Activated CD8-positive, alpha-beta memory T cell treated with anti-CD3 and anti-CD28 coated beads, Interleukin-2, amount 50 U/mL, for 48 hours (primary cell): ENCODE data around the gene DHCR7.

Experiments
- DNase-seq: peaks from one replicate; pipeline ENCODE4 v3.0.0-alpha.2; 2020

The DHCR7 gene

DNA sequence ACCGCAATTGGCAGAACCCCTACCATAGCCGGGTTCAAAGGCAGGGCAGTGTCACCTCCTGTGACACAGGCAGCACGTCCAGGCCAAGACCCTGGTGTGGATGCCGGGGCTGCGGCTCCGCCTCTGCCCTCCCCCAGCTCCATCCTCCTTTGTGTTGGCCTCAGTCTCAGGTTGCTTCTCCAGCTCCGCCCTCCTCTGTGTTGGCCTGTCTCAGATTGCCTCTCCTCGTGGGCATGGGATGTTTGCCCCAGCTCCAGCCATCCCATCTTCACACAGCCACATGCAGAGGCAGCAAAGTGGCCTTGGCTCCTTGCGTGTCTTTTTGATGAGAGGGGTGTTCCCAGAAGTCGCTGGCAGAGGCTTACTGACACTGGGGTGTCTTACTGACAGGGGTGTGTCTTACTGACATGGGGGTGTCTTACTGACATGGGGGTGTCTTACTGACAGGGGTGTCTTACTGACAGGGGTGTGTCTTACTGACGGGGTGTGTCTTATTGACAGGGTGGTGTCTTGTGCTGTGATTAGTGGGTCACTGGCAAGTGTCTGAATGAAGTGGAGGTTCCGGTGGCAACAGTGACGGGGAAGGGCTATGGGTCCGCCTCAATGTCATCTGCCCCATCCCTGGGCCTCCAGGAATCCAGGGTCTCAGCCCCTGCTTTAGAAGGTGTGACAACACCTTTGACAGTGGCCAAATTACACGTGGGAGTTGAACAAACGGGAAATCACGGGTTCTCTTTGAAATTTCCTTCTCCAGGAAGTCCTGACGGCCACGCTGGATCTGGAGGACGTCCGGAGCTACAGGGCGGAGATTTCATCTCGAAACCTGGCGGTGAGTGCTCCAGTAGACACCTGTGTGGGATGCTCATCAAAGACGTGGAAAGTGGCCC is 29.7 kb upstream of the DHCR7 start:
- DNase-seq, result no peak

DNA sequence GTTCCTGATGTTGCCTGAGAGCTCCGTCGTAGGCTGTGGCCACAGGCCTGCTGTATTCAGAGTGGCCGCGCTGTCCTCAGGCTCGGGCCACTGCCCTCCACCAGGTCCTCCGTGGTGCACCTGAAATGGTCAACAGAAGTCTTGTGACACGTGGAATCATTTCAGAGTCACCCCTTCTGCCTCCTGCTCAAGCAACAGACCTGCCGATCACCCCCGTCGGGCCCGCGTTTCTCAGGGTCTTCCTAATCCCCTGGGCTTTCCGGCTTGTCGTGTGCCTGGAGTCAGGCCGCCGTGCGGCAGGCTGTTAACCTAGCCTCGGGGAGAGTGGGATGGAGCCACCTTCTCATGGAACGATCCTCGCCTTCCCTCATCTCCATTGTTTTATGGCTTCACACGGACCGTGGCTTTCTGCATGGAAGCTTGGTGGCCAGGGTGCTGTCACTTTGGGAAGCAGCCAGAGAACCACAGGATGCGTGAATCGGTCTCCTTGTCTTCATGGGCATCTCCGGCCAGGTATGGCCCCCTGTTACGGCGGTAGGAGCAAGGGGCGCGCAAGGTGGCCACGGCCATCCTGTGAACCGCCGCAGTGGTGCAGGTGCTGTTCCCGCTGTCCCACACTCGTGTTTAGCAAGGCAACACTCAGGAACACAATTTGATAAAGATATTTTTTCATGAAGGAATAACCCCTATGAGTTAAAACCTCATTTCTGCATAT is 28.9 kb upstream of the DHCR7 start:
- DNase-seq, result no peak

DNA sequence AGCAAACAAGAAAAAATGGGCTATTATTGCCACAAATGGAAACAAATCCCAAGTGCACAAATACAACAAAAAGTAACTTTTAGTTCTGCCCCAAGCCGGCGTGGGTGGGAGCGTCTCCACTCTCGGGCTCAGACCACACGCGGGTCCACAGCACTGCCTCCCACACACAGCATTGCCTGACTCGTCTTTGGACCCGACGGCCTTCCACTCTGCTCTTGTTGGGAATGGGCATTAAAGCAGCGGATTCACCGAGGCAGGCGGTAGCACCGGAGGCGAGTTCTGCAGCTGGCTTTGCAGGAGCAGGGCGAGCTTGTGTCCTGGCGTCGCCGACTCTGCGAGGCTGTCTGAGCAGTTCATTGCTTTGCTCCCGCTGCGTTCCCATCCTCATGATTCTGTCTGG is 27.8 kb upstream of the DHCR7 start:
- no peak for DNase-seq

DNA sequence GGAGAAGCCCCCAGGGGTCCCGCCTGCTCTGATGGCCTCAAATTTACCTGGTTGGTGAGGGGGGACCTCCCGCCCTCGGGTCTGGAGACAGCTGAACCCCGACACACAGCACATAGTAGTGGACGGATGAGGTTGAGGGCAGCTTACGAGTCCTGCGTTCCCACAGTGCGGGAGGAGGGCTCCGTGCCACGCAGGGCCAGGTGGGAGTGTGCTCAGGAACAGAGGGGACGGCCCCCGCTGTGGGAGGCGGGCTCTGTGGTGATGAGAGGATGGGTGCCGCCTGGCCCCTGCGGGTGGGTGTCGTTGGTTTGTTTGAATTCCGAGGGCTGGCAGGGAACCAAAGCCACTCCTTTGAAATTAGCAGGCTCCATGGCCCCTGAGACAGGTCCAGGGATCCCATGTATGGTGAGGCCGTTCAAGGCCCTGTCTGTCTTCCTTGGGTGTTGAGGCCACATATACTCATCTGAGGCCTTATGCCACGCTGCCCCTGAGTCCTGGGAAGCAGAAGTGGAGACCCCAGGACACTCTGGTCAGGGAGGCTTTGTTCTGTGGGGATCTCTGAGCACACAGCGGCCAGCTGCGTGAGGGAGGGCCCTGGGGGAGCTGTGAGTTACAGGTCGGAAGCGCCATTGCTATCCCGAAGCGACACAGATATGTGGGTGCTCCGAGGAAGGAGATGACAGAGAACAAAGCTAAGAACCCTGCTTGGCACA is 26.7 kb upstream of the DHCR7 start:
- no peak for DNase-seq

DNA sequence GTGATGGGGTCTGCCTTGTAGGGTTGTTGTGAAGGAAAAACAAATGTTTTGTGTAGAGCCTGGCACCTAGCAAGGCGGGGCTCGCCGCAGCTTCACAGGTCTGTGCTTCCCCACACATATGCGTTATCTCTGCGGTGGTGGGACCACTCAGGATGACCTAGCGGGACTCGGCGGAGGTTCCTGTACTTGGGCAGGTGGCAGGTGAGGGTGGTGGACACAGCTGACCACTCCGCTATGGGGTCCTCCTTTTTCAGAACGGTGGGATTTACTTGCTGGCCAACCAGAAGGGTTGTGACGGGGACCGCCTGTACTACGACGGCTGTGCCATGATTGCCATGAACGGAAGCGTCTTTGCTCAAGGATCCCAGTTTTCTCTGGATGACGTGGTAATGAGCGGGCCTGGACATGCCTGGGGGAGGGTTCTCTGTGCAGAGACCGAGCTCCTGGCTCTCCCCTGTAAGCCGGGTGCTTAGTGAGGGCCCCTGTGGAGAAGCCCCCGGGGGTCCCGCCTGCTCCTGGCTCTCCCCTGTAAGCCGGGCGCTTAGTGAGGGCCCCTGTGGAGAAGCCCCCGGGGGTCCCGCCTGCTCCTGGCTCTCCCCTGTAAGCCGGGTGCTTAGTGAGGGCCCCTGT is 26.1 kb upstream of the DHCR7 start:
- DNase-seq, result no peak

DNA sequence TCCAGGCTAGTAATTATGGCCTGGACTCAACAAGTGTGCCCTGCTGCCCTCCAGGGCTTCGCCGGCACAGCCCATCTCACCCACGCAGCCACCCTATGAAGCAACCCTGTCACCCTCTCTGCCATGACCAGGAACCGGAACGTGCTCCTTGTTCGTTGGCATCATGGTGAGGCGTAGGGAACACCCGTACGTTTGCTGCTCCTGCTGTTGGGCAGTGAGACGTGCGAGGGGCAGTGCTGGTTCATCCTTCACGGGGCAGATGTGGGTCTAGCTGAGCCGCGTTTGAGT is 25.5 kb upstream of the DHCR7 start:
- no peak for DNase-seq

DNA sequence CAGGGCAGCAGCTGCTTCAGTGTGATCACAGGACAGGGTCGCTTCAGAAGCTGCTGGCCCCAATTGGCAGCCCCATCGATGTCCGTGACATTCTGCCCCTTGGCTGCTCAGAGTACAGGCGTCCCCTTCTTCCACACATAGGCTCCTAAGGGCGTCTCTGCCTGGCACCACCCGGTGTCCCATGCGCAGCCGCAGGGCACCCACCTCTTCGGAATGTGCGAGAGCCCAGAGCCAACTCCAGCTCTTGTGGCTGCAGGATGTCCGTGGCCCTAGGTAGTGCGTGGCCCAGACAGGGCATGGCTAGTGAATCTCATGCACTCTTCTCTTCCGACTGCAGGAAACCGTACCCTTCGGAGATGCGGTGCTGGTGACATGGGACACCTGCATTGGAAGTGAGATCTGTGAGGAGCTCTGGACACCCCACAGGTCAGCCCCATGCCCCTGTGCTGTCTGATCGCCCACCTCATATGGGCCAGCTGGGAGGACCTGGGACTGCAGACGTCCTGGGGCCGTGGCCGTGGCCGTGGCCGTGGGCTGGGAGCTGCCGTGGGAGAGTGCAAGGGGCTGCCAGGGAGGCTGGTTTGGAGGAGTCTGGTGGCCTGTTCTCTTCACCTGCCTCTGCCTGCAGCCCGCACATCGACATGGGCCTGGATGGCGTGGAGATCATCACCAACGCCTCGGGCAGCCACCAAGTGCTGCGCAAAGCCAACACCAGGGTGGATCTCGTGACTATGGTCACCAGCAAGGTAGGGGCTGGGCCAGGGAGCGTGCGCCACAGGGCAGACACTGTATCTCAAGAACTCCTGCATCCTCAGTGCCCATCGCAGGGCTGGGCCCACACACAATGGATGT is 25.0 kb upstream of the DHCR7 start:
- no peak for DNase-seq

DNA sequence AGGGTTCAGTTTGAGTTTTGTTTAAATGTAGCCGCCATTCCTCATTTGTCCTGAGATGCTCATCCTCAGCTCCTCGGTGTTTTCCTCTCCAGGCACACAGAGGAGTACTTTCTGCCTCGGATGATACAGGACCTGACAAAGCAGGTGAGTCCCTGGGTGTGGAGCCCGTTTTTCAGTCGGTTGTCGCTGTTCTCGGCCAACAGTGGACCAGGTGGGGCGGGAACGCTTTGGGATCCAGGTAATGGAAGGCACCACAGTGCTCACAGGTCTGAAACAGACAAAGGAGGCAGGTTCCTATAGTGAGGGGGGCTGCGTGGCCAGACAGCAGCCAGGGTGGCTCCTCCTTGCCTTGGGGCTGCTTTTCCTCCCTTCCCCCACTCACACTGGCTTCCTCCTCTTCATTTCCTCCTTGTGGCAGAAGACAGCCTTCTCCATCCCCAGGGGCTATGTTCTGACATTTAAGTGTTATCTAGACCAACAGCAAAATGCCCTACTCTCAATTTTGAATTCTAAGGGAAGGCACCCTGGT is 24.2 kb upstream of the DHCR7 start:
- no peak for DNase-seq

DNA sequence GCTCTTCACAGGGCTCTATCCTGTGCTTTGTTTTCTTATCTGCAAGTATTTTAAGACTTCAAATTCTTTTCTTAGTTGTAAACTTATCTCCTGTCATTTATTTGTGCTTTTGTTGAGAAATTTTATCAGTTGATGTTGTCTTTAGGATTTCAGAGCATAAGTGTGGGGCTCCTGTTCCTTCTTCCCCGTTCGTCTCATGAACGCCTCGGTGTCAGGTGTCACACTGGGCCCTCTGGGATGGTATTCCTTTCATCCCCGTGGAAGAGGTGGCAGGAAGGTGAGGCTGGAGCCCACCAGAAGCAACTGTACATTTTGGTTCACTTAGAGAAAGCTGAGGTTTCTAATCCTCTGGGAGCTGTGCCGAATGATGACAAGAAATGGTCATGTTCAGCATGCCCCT is 22.8 kb upstream of the DHCR7 start:
- no peak for DNase-seq

DNA sequence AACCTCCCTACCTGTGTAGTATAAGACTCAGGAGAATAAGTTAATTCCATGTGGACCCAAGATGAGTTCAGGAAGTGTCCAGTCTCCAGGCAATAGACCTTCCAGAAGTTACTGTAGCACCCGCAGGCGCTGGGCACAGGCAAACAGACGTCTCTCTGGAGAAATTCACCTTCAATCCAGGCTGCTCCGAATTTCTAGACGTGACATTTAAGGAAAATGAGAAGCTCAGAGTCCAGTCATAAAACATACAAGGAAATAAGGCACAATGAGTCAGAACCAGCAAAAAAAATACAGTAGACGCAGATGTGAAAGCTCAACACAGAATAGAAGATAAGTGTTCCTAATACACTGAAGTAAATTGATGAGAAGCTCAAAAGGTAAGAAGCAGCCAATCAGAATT is 19.0 kb upstream of the DHCR7 start:
- no peak for DNase-seq

DNA sequence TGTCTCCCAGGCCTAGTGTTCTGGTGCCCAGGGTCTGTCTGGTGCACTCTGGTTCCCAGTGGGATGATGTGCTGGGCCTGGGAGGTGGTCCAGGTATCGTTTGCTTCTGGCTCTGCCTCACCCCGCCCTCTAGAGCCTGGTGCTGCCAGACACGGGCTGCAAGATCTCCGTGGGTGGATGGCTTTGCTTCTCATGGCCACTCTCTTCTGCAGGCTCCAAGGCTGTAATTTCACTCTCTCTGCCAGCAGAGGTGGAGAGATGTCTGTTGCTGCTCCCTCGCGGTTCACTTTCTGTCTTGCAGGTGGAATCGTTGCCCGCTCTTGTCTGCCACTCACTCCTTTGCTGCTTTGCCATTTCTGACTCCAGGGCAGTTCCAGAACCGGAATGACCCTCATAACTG is 18.2 kb upstream of the DHCR7 start:
- DNase-seq, result no peak

DNA sequence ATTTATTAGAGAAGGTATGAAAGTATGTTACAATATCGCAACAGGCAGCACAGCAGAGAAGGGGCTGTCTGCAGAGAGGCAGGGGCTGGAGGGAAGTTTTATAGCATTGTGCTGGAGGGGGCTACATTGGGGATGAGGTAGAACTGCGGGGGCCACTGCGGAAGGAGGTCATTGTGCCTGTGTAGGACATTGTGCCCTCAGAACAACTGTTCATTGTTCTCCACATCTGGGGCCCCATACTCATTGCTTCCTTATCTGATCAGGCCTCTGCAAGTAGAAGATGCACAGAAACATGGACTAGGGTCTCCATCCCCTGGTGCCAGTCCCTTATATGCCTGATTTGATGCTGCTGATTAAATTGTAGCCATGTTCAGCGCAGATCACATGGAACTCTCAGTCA is 16.9 kb upstream of the DHCR7 start:
- DNase-seq, result no peak

DNA sequence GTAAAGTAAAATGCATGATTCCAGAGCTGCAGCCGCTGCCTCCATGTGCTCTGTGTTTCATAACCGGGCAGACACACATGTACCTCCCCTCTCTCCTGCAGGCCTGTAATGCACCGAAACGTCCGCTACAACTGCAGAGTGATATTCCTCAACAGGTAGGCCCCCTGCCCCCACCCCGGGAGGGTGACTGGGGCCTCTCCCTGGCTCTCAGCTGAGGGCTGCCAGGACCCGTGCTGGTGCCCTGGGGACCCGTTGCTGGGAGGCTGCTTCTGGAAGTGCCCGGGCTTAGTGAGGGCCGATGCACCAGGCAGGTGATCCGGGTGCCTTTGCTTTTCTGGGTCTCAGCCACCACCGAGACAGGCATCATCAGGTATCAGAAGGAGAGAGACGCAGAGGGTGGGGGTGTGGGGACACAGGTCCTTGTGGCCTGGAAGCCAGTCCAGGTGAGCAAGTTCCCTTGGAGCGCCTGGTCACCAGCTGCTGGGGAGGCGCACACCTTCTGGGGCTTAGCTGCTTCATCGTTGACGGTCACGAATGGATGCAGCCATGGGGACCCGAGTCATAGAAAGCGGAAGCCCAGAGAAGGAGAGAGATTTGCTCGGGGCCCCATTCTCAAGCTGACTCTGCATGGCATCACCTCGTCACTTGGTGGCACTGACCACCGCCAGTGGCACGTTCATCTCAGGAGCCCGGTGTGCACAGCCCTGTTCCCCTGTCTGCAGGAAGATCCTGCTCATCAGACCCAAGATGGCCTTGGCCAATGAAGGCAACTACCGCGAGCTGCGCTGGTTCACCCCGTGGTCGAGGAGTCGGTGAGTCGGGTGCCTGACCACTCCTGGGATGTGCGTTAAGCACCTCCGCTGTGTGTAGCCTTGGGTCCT is 15.4 kb upstream of the DHCR7 start:
- DNase-seq, result no peak

DNA sequence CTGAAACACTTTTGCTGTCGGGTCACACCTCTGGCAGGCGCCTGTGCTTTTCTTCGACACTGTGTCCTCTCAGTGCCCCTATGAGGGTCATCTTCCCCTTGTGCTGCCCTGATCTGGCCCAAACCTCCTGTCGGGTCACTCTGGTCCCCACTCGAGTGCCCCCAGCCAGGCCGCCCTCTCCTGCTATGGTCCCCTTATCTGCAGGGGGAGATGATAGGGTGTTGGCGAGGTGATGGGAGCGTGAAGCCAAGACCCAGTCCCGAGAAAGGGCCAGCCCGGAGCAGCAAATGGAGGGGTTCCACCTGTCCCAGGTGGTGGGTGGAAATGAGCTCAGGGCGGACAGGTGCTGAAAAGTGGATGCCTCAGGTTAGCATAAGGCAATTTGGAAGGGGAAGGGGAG is 14.5 kb upstream of the DHCR7 start:
- DNase-seq, result no peak

DNA sequence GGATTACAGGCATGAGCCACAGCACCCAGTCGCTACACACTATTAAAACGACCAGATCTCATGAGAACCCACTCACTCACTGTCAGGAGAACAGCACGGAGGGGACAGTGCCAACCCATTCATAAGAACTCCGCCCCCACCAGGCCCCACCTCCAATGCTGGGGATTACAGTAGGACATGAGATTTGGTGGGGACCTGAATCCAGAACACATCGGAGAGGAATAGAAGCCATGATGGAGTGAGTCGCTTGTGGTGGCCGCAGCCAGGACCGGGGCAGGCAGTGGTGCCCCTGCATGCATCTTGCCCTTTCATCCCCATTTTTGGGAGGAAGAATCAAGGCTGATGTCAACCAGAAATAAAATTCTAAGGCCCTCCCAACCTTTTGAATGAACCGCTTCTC is 13.5 kb upstream of the DHCR7 start:
- no peak for DNase-seq

DNA sequence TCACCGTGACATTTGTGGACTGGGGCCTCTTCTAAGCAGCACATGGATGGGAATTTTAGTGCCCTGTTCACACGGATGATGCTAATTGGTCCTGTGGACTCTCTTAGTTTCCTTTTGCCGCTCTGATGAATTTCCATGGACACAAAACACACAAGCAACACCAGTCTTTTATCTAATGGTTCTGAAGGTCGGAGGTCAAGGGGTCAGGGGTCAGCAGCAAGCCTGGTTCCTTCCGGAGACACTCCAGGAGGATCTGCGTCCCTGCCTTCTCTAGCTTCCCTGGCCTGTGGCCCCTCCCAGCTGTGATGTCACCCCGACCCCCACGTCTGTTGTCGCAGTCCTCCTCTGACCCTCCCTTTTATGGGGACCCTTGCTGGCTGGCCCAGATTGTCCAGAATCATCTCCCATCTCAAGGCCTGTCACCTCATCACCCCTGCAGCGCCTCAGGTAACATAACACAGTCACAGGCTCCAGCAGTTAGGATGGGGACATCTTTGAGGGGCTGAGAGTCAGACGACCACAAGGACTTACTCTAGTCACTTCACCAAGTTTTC is 11.7 kb upstream of the DHCR7 start:
- DNase-seq, result no peak

DNA sequence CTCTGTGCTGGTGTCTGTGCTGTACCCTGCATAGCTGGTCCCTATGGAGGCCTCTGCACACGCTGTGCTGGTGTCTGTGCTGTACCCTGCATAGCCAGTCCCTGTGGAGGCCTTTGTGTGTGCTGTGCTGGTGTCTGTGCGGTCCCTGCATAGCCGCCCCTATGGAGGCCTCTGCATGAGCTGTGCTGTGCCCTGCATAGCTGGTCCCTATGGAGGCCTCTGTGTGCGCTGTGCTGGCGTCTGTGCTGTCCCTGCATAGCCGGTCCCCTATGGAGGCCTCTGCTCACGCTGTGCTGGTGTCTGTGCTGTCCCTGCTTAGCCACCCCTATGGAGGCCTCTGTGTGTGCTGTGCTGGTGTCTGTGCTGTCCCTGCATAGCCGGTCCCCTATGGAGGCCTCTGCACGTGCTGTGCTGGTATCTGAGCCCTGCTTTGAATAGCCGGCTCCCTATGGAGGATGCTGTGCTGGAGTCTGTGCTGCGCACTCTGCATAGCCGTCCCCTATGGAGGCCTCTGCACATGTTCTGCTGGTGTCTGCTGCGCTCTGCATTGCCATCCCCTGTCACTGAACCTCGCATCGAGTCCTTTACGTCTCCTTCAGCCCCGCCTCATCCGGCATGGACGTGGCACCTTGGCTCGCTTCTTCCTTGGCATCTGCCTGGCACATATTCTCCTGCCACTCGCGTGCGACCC is 11.0 kb upstream of the DHCR7 start:
- no peak for DNase-seq

DNA sequence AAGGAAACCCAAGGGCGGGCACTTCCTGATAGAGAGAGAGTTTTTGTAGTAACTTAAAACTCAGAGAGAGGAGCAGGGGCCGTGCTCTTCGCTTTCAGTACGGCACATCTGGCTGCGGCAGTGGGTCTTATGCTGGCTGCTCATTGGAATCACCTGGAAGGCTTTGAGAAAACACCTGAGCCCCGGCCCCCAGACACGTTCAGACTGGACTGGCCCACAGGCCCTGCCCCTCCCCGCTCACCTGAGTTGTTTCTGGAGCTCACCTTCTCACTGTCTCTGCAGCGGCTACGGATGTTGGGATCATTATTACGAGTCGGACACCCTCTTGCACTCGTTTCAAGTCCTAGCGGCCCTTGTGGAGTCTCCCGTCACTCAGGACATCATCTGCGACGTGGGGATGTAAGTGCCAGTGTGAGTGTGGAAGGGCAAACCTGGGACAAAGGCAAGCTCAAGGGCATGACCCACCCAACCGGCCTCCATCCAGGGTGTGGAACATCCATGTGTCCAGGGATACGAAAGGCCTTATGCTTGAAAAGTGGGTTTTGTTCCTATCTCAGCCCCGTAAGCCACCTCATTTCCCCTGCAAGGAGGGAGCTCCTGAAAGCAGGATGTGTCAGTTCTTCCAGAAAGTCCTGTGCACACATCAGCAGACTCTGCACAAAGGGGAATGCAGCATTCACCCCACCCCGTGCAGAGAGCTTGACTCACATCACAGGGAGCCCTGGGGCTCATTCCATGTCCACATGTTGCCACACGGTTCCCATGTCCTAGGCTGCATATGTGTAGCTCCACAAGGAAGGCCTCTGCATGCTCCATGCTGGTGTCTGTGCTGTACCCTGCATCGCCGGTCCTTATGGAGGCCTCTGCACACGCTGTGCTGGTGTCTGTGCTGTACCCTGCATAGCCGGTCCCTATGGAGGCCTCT is 10.2 kb upstream of the DHCR7 start:
- no peak for DNase-seq

DNA sequence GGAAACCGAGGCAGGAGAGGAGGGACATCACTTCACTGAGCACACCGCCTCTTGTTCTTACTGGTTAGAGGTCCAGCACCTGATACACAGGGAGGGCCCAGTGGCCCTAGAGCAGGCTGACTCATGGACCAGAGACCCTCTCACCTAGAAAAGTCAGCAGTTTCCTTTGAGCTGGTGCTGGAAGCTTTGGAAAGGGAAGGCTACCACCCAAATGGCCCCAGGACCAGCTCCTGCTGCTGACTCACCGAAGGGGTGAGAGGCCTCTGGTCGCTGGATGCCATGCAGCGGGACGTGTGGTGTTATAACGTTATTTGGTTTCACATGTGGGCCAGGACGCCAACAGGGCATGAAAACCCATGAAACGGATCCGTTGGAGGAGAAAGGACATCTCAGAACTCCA is 8.6 kb upstream of the DHCR7 start:
- no peak for DNase-seq
